Adrenal gland (tissue), 12 donors: ENCODE results near the gene UBE2L3. TPM values are rescaled to one million over a fixed set of nuclear protein-coding genes. Genes with fewer than 3 reads are reported as not detected.

Experiments
- DNase-seq, 7 donors: peaks; one replicate each; pipeline ENCODE4 v3.0.0-alpha.2; 2019 to 2020
- H3K27ac ChIP-seq, 5 donors: fragments of 200-600 bp; sonication (generic) in 4 of 5; 1 replicate in 3 of 5; 2 replicates in 2 of 5; pipeline versions ENCODE4 v1.5.1 to v1.8.0; 2016 to 2020; ENCODE audit warnings: mild to moderate bottlenecking in 1 of 5
- H3K27me3 ChIP-seq: fragments of 200-600 bp; 2 replicates; pipeline ENCODE4 v1.8.0; 2021
- H3K36me3 ChIP-seq, 2 donors: fragments of 200-600 bp; replicated peaks in 1 of 2; 1 replicate in 1 of 2; 2 replicates in 1 of 2; pipeline versions ENCODE4 v1.5.1 to v1.8.0; 2018 to 2022
- H3K4me1 ChIP-seq, 2 donors: fragments of 200-600 bp; replicated peaks in 1 of 2; 1 replicate in 1 of 2; 2 replicates in 1 of 2; pipeline versions ENCODE4 v1.5.1 to v1.8.0; 2018 to 2021
- H3K4me3 ChIP-seq, 4 donors: fragments of 200-600 bp; sonication (generic) in 3 of 4; one replicate each; pipeline ENCODE4 v1.5.1; 2016 to 2018
- H3K9me3 ChIP-seq, 3 donors: fragments of 200-600 bp; sonication (generic) in 1 of 3; replicated peaks in 1 of 3; 1 replicate in 2 of 3; 2 replicates in 1 of 3; pipeline versions ENCODE4 v1.5.1 to v1.8.0; 2016 to 2021
- CTCF ChIP-seq, 6 experiments: fragments of 450-650 bp in 4 of 6; fragments of 200-600 bp in 2 of 6; sonication (generic) in 1 of 6; IDR thresholded peaks; 1 replicate in 5 of 6; 2 replicates in 1 of 6; pipeline versions ENCODE4 v1.5.1 to v1.8.0; 2016 to 2021; ENCODE audit warnings: antibody characterized with exemption in 6 of 6, mild to moderate bottlenecking in 2 of 6, moderate library complexity in 1 of 6
- POLR2A ChIP-seq, 2 donors: fragments of 450-650 bp; IDR thresholded peaks; one replicate each; pipeline ENCODE4 v1.6.1; 2017; ENCODE audit warnings: antibody characterized with exemption in 2 of 2, mild to moderate bottlenecking in 2 of 2, moderate library complexity in 1 of 2
- WGBS, 4 donors: extraction: QIAGEN DNeasy Blood & Tissue Kit in 2 of 4; methylation state at CpG; one replicate each; pipeline versions ENCODE4 v1.1.5 to v1.1.7; 2013 to 2017; 5-methylcytosine and 5-hydroxymethylcytosine counted together
- intact Hi-C, 2 donors: fragments of 100-400 bp; cut with DNase I; formaldehyde crosslinking; loops; one replicate each; pipeline versions ENCODE4 v1.14.1 to v1.15.0; 2022 to 2023
- polyA plus RNA-seq, 3 donors: library from polyadenylated mRNA; stranded (reverse); fragments of 200-250 nt in 2 of 3; fragments of 350-450 nt in 1 of 3; fragmentation: Illumina TruSeq in 1 of 3; extraction: RNeasy Lipid Tissue Mini Kit (QIAGEN cat#74804) in 1 of 3; gene quantifications; one replicate each; pipeline ENCODE4 v1.2.3, GENCODE V29; 2013 to 2014
- total RNA-seq, 9 donors: library from RNA; depleted of rRNA in 4 of 9; stranded (reverse); fragments of >200 nt in 4 of 9; fragments of 120-200 nt in 1 of 9; fragmentation: NEBNext Ultra II Directional in 1 of 9; extraction: Animal tissue kit (Norgen Biotek cat#: 25700) in 1 of 9; gene quantifications; one replicate each; pipeline versions ENCODE4 v1.1.0 to v1.2.4, GENCODE V29; 2013 to 2023
- donor health status: healthy with polysubstance abuse.
- donor health status: Bipolar disorder and iron deficiency.
- donor health status: DM: yes; HTN: yes; CAD: no.
- donor health status: DM: no; HTN: no; CAD: no.
- donor health status: DM: no; HTN: no; CAD: no.
- donor health status: DM: yes; HTN: yes; CAD: no.

UBE2L3 gene
- total and polyA plus RNA-seq, 12 donors = 48.5 to 142 (median 61.8) TPM

GRCh38 chr22:21587803-21588611 is 20.5 kb downstream of the UBE2L3 start:
- Histone ChIP-seq H3K27me3 (no peaks in the 10 kb centered on the region), H3K36me3 (peaks cover 0 to 3% of the 10 kb centered on the region in 2 donors), H3K27ac (no peak overlapping the region), H3K9me3 (no peaks in the 10 kb centered on the region), H3K4me3 (no peak overlapping the region), H3K4me1 (peaks cover 10 to 37% of the 10 kb centered on the region in 2 donors)
- peak in 1 of 7 donors; percentile 20 for DNase-seq
- intact Hi-C loops = no loop called here
- 59 to 70% (median 64%) methylated on average over 4 of the region's 4 CpGs for WGBS, 4 donors
- no peak for TF ChIP-seq CTCF (IDR thresholded peaks at IDR 0.05)
- no peak for TF ChIP-seq POLR2A (IDR thresholded peaks at IDR 0.05)

GRCh38 chr22:21589396-21589795 is 21.9 kb downstream of the UBE2L3 start:
- no peaks in the 10 kb centered on the region for H3K27me3 ChIP-seq
- intact Hi-C loops = no loop called here
- no peak overlapping the region for H3K27ac ChIP-seq
- 88 to 96% (median 91%) methylated on average over 8 of the region's 8 CpGs for WGBS, 4 donors
- no peak for TF ChIP-seq POLR2A (IDR thresholded peaks at IDR 0.05)
- TF ChIP-seq CTCF (IDR thresholded peaks at IDR 0.05) = no peak
- DNase-seq = no peak
- H3K4me3 ChIP-seq = no peak overlapping the region
- no peaks in the 10 kb centered on the region for H3K9me3 ChIP-seq
- H3K4me1 ChIP-seq = peaks cover 10 to 38% of the 10 kb centered on the region in 2 donors
- H3K36me3 ChIP-seq = peaks cover 0 to 17% of the 10 kb centered on the region in 2 donors

- DNase-seq = no peak
- WGBS, 4 donors = 82 to 90% (median 85%) methylated on average over 8 to 9 of the region's 9 CpGs
- no peak overlapping the region for H3K27ac ChIP-seq
- intact Hi-C loops = no loop called here
- H3K36me3 ChIP-seq = peaks cover 0 to 32% of the 10 kb centered on the region in 2 donors
- peaks cover 10 to 38% of the 10 kb centered on the region in 2 donors for H3K4me1 ChIP-seq
- TF ChIP-seq POLR2A (IDR thresholded peaks at IDR 0.05) (no peak), CTCF (IDR thresholded peaks at IDR 0.05) (no peak)
- H3K9me3 ChIP-seq = no peaks in the 10 kb centered on the region
- no peaks in the 10 kb centered on the region for H3K27me3 ChIP-seq
- no peak overlapping the region for H3K4me3 ChIP-seq
These were observed 23.5 kb downstream of the UBE2L3 start for GRCh38 chr22:21590809-21591641.

GRCh38 chr22:21591695-21592094 is 24.2 kb downstream of the UBE2L3 start:
- 81 to 91% (median 87%) methylated on average over 9 of the region's 9 CpGs for WGBS, 4 donors
- no peak overlapping the region for H3K27ac ChIP-seq
- intact Hi-C loops = no loop called here
- peaks cover 0 to 32% of the 10 kb centered on the region in 2 donors for H3K36me3 ChIP-seq
- no peak for DNase-seq
- TF ChIP-seq CTCF (IDR thresholded peaks at IDR 0.05) = no peak
- TF ChIP-seq POLR2A (IDR thresholded peaks at IDR 0.05) = no peak
- H3K27me3 ChIP-seq = no peaks in the 10 kb centered on the region
- no peak overlapping the region for H3K4me3 ChIP-seq
- no peaks in the 10 kb centered on the region for H3K9me3 ChIP-seq
- H3K4me1 ChIP-seq = peaks cover 10 to 38% of the 10 kb centered on the region in 2 donors
